GM12801 (cell line): Measurements from ENCODE around the gene CORO1C.

Source experiments
- TF ChIP-seq, protein P1 (sequence below): IDR thresholded peaks from one replicate; pipeline ENCODE4 v1.5.1; 2011; ENCODE audit warnings: control low read depth; ENCODE audit not compliant: insufficient read length; ENCODE audit errors: extremely low read depth

Gene CORO1C

DNA sequence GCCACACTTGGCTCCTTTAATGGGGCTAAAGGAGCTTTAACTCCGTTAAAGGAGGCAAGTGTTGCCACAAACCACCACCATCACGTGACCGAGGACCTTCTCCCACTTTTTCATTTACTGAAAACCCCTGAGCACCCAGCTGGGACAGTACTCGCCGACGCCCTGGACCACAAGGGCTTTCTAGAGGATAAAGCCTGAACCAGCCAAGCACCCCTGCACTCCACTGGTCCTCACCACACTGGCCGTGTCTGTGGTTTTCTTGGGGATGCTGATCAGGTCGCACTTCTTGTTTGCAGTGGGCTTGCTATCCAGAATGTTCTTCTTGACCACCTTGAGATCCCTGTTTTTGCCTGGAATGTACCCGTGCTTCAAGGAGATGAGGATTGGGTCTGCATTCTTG is 82.9 kb downstream of the CORO1C start:
- TF ChIP-seq, protein P1, sequence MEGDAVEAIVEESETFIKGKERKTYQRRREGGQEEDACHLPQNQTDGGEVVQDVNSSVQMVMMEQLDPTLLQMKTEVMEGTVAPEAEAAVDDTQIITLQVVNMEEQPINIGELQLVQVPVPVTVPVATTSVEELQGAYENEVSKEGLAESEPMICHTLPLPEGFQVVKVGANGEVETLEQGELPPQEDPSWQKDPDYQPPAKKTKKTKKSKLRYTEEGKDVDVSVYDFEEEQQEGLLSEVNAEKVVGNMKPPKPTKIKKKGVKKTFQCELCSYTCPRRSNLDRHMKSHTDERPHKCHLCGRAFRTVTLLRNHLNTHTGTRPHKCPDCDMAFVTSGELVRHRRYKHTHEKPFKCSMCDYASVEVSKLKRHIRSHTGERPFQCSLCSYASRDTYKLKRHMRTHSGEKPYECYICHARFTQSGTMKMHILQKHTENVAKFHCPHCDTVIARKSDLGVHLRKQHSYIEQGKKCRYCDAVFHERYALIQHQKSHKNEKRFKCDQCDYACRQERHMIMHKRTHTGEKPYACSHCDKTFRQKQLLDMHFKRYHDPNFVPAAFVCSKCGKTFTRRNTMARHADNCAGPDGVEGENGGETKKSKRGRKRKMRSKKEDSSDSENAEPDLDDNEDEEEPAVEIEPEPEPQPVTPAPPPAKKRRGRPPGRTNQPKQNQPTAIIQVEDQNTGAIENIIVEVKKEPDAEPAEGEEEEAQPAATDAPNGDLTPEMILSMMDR, result no peak

DNA sequence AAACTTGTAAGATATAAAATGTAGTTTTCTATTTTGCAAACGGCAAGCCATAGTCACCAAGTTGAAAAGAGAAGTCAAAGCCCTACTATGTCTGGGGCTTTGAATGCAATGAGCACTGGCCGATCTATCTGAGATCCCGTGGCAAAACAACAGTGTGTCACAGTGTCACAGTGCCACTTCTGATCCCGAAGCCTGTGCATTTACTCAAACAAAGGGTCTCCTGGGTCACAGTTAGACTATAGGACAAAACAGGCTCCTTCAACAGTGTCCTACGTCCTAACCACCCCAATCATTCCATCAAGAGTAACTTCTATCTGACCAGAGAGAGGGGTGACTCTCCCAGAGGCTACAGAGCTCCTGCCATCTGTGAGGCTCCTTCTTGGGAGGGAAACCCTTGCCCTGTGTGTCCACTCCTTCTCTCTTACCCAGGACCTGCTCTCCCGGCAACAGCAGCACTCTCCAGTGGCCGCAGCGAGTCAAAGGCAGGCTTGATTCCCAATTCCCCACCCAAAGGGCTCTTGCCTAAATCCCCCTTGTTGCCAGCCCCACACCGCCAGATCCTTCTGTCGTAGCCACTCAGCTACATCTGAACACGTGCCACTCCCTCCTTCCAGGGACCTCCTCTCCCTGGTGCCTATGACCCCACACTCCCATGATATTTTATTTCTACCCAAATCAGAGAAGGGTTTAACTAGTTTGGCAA is 83.6 kb downstream of the CORO1C start:
- TF ChIP-seq, protein P1, result no peak

DNA sequence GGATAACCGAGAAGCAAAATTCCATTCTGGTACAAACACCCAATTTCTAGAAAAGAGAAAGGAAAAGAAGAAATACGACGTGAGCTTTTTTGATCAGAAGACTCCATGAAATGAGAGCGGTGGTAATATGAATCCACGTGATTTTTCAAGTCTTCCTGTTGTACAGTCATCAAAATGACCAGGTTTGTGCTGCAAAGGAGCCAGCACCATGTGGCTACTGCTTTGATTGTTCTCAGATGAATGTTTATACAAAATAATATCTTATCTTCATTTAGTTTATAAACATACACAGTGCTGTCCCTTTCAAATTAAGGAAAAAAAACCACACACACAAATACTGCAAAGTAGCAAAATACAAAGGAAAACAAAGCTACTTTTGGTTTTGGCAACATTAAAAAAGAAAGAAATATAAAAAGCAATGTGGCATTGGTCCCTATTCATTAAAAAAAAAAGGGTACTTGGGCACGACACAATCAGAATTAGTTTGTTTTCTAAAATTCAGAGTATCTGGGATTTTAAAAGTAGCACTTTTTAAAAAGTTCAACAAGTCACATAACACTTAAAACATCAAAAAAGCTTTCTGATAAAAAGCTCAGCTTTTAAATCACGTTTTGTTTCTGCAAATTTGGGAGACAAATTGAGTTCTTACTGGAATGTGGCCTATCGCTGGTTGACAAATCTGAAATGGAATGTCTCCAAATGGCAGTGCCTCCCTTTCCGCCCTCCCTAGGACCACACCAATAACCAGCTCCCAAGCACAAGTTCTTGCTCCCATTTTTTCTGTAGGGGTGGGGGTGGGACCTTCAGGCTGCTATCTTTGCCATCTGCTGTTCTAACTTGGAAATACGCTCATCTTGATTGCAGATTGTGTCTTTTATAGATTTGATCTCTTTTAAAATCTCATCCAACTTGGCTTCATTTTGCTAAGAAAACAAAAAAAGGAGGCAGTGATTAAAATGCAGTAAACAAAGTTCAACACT is 84.4 kb downstream of the CORO1C start:
- TF ChIP-seq, protein P1, result no peak

DNA sequence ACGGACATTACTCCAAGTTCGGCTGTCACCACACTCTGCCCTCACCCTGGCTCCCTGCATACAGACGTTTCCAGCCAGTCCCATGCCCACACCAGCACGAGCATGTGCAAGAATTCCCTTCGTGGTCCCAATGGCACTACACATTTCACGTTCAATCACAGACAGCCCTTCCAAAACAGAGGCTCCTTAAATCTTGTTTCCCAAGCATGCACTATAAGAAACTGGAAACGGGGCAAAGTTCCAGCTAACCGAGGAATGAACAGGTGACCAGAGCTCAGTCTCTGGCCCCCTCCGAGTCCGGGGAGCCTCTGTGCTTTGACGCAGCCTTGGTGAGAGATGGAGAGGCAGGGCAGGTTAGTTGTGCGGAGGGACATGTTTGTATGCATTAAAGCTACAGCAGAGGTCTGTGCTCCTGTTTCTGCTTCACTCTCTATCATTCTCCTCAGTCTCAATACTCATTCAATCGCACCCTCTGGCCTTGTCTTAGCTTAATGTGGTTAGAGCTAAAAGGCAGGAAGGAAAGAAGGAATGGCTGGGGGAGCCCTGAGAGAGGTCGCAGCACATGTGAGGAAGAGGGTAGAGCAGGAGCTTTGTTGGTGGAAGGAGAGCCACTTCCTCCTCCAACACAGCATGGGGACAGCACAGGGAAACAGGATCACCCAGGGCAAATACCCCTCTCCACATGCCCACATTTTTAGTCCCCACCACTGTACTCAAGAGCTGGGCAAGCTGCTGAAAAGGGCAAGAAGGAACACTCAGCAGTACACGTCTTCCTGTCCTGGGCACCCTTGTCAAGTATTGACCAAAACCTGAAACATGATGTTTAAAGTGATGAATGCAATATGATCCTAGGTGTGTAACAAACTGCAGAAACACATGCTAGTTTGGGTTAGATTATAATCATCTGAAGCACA is 85.4 kb downstream of the CORO1C start:
- TF ChIP-seq, protein P1, result no peak

DNA sequence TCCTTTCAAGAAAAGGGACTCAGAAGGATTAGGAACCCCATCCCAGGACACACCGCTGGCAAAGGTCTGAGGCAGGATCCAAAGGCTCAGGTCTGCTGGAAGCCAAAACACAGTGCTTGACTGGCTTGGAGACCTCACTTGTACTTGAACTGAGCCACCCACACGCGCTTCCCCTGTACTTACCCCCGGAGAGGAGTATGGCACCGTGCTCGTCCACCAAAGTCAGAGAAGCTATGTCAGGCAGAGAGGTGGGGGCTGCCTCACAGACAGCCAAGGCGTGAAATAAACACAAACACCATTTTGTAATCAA is 86.6 kb downstream of the CORO1C start:
- TF ChIP-seq, protein P1, result no peak

DNA sequence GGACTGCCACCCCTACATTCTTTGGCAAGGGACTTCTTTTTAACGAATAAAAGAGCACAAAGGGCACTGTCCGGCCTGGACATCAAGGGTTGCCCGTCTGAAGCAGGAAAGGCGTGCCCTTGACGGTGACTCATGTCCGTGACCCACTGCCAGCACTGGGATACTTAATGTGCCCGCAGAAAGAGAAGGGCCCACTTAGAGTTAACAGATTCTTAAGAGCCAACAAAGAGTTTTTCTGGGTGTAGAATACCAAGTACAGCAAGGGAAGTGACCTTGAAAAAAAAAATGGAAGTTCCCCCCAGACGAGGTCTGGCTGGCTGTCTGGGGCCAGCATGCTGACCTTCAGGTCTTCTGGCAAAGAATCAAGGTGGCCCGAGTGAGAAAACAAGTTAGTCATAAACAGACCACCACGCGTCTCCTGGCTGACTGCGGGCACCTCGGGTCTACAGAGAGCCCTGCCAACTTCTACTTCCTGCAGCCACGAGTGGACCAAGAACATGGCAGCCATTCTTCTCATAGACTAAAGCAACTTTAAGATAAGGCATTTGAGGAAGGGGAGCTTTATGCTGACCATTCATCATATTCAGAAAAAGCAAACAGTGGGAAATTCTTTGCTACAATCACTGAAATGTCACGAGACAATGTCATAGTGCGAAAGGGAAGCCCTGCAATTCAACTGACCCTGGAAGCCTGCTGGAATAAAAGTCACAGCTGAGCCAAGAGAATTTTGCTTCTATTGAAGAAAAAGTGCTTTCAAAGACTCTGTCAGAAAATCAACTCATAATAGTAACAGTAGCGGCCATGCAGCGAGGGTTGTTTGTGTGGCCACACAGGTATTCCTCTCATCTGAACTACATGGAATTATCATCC is 87.1 kb downstream of the CORO1C start:
- TF ChIP-seq, protein P1, result no peak
